Brain microvascular endothelial cell (primary cell): ENCODE data around the gene LRRC37A2.
"Not testable (repeated sequence)": the region's sequence is repeated elsewhere in the genome, so short reads cannot be mapped to it uniquely, and the experiment has no call there.

Experiments used
- DNase-seq: peaks from one replicate; pipeline ENCODE4 v3.0.0-alpha.2; 2020
- H3K27ac ChIP-seq: fragments of 250-450 bp; sonication (Bioruptor Pico); 2 replicates; pipeline ENCODE4 v1.5.1; 2020; ENCODE audit warnings: mild to moderate bottlenecking, moderate library complexity
- H3K27me3 ChIP-seq: fragments of 250-450 bp; sonication (Bioruptor Pico); replicated peaks from 2 replicates; pipeline ENCODE4 v1.5.1; 2020; ENCODE audit warnings: mild to moderate bottlenecking
- H3K36me3 ChIP-seq: fragments of 250-450 bp; sonication (Bioruptor Pico); replicated peaks from 2 replicates; pipeline ENCODE4 v1.5.1; 2020; ENCODE audit warnings: mild to moderate bottlenecking
- H3K4me3 ChIP-seq: 2 replicates; pipeline ENCODE4 v1.5.1; 2011; ENCODE audit warnings: low read depth, mild to moderate bottlenecking, control low read depth, low read length, moderate library complexity
- in situ Hi-C: cut with HindIII; loops from 2 replicates; pipeline ENCODE4 v1.10.0; 2017; ENCODE audit warnings: low sequenced_read_pairs, low pct_ligation_motif_present

Gene LRRC37A2

GRCh38 chr17:46512168-46512567 is at the start of gene LRRC37A2:
LRRC37A2 (plus strand) TSS chr17:46512468; CDS start chr17:46512713, 245 bp downstream.
- H3K27ac ChIP-seq, H3K36me3 ChIP-seq, H3K4me3 ChIP-seq, in situ Hi-C loops, H3K27me3 ChIP-seq, DNase-seq: not testable (repeated sequence)

GRCh38 chr17:46467618-46468017 is 44.6 kb upstream of the LRRC37A2 start:
- in situ Hi-C loops, H3K27ac ChIP-seq, H3K4me3 ChIP-seq, DNase-seq, H3K36me3 ChIP-seq, H3K27me3 ChIP-seq: not testable (repeated sequence)

- in situ Hi-C loops, result not testable (repeated sequence)
Measured at GRCh38 chr17:46474489-46474888, 37.8 kb upstream of the LRRC37A2 start.

GRCh38 chr17:46475583-46475982 is 36.7 kb upstream of the LRRC37A2 start:
- H3K27ac ChIP-seq, DNase-seq, H3K36me3 ChIP-seq, H3K27me3 ChIP-seq, in situ Hi-C loops, H3K4me3 ChIP-seq: not testable (repeated sequence)

More at GRCh38 chr17:46474489-46474888, 37.8 kb upstream of the LRRC37A2 start:
- not testable (repeated sequence) for H3K36me3 ChIP-seq, DNase-seq, H3K4me3 ChIP-seq, H3K27me3 ChIP-seq, H3K27ac ChIP-seq

- H3K36me3 ChIP-seq, H3K27ac ChIP-seq, DNase-seq, H3K4me3 ChIP-seq, in situ Hi-C loops, H3K27me3 ChIP-seq: not testable (repeated sequence)
Measured at GRCh38 chr17:46478823-46479222, 33.4 kb upstream of the LRRC37A2 start.

- in situ Hi-C loops, H3K27ac ChIP-seq: not testable (repeated sequence)
Measured at GRCh38 chr17:46481310-46481709, 31.0 kb upstream of the LRRC37A2 start.

GRCh38 chr17:46492021-46492420 is 20.2 kb upstream of the LRRC37A2 start:
- H3K4me3 ChIP-seq, in situ Hi-C loops: not testable (repeated sequence)

More at GRCh38 chr17:46481310-46481709, 31.0 kb upstream of the LRRC37A2 start:
- not testable (repeated sequence) for H3K4me3 ChIP-seq, H3K27me3 ChIP-seq, H3K36me3 ChIP-seq, DNase-seq

GRCh38 chr17:46499437-46500139 is 12.7 kb upstream of the LRRC37A2 start:
- in situ Hi-C loops, H3K27ac ChIP-seq, H3K36me3 ChIP-seq, H3K27me3 ChIP-seq, DNase-seq, H3K4me3 ChIP-seq: not testable (repeated sequence)

More at GRCh38 chr17:46492021-46492420, 20.2 kb upstream of the LRRC37A2 start:
- not testable (repeated sequence) for H3K27ac ChIP-seq, DNase-seq, H3K36me3 ChIP-seq, H3K27me3 ChIP-seq

- H3K27ac ChIP-seq, result not testable (repeated sequence)
Measured at GRCh38 chr17:46505896-46506295, 6.4 kb upstream of the LRRC37A2 start.

GRCh38 chr17:46534716-46535115 is 22.4 kb downstream of the LRRC37A2 start:
- H3K27me3 ChIP-seq, in situ Hi-C loops, DNase-seq: not testable (repeated sequence)

More at GRCh38 chr17:46505896-46506295, 6.4 kb upstream of the LRRC37A2 start:
- H3K36me3 ChIP-seq, DNase-seq, H3K27me3 ChIP-seq, H3K4me3 ChIP-seq, in situ Hi-C loops: not testable (repeated sequence)

GRCh38 chr17:46548607-46549006 is 36.3 kb downstream of the LRRC37A2 start:
- H3K36me3 ChIP-seq, H3K27me3 ChIP-seq, DNase-seq, in situ Hi-C loops, H3K4me3 ChIP-seq, H3K27ac ChIP-seq: not testable (repeated sequence)

More at GRCh38 chr17:46534716-46535115, 22.4 kb downstream of the LRRC37A2 start:
- H3K4me3 ChIP-seq, H3K36me3 ChIP-seq, H3K27ac ChIP-seq: not testable (repeated sequence)

- H3K4me3 ChIP-seq, in situ Hi-C loops, H3K27ac ChIP-seq, DNase-seq, H3K36me3 ChIP-seq, H3K27me3 ChIP-seq: not testable (repeated sequence)
Measured at GRCh38 chr17:46559155-46559554, 46.9 kb downstream of the LRRC37A2 start.

GRCh38 chr17:46560048-46560447 is 47.8 kb downstream of the LRRC37A2 start:
- H3K27me3 ChIP-seq, in situ Hi-C loops: not testable (repeated sequence)

GRCh38 chr17:46566284-46566683 is 54.0 kb downstream of the LRRC37A2 start:
- H3K27ac ChIP-seq, H3K27me3 ChIP-seq, H3K36me3 ChIP-seq, in situ Hi-C loops, H3K4me3 ChIP-seq, DNase-seq: not testable (repeated sequence)

More at GRCh38 chr17:46560048-46560447, 47.8 kb downstream of the LRRC37A2 start:
- H3K4me3 ChIP-seq, DNase-seq, H3K36me3 ChIP-seq, H3K27ac ChIP-seq: not testable (repeated sequence)

- H3K4me3 ChIP-seq, in situ Hi-C loops, H3K27me3 ChIP-seq, DNase-seq, H3K36me3 ChIP-seq, H3K27ac ChIP-seq: not testable (repeated sequence)
Measured at GRCh38 chr17:46566980-46567379, 54.7 kb downstream of the LRRC37A2 start.
